NCI-H446 (cell line): Measurements from ENCODE around the gene NUP93.

Experiments
- DNase-seq, 2 experiments: peaks; one replicate each; lab custom pipeline; 2025; lab: John Stamatoyannopoulos, UW

The NUP93 gene

GRCh38 chr16:56894331-56894917 is 164.5 kb downstream of the NUP93 start:
- no peak for DNase-seq

GRCh38 chr16:56895813-56896212 is 165.9 kb downstream of the NUP93 start:
- no peak for DNase-seq

- no peak for DNase-seq
Measured at GRCh38 chr16:56896244-56896643, 166.3 kb downstream of the NUP93 start.

- DNase-seq, result no peak
Measured at GRCh38 chr16:56897026-56897799, 167.3 kb downstream of the NUP93 start.

- DNase-seq, result no peak
Measured at GRCh38 chr16:56898847-56899246, 168.9 kb downstream of the NUP93 start.
